GM19023 (cell line): Measurements from ENCODE around the gene SMIM1.

ENCODE experiments used
- ATAC-seq: cut with Tn5 transposase; IDR thresholded peaks from one replicate; pipeline ENCODE4 v1.9.1; 2021; ENCODE audit warnings: mild to moderate bottlenecking, moderate library complexity; ENCODE audit not compliant: unreplicated experiment

The SMIM1 gene

DNA sequence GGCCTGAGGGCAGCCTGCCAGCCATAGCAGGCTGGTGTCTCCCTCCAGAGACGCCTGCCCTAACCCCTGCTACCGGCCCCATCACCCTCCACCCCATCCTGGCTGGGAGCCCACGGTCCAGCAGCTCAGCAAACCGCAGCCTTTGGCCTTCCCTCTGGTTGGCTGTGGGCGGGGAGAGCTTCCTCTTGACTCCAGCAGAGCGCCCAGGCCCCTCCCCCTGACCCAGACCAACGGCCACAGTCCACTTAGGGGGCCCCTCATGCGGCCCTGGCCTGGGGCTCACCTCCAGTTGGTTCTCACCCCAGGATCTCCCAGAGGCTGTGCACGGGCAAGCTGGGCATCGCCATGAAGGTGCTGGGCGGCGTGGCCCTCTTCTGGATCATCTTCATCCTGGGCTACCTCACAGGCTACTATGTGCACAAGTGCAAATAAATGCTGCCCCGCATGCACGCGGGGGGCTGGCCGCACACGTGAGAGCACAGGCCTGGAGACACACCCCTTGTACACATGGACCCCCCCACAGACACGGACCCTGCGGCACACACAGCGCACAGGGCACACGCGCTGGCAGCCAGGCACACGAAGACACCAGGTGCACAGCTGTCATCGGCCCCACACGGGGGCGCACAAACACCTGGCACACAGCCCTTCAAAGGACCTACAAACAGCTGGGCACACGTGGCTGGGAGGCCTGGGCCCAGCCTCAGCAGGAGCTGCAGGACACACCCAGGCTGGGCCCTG, 3.1 kb downstream of the SMIM1 start:
- no peak for ATAC-seq

DNA sequence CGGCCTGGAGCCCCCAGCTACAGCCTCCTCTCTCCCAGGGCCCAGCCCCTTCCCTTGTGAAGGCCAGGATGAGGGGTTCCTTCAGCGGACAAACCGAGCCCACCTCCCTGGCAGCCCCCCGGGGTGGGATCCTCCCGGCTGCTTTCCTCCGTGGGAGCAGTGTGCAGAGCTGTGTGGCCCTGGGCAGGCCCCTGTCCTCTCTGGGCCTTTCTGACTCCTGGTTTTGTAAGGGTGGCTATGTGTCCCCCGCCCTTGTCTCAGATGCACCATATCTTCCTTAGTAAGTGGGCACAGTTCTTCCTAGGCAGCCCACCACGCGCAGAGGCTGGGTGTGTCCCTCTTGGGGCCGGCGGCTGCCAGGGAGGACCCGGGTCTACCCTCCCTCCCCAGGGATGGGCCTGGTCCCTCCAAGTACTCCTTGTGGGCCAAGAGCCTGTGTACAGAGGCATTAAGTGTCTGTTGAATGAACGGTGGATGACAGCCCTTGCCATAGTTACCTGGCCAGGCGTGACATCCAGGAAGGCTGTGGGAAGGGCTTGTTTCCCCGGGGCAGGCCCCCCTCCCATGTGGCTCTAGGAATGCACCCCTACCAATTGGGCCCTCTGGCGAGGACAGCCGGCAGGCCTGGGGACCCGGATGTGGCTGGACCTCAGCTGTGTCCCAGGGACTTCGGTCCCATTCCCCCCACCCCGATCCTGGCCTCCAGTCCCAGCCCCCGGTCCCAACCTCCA, 3.8 kb downstream of the SMIM1 start:
- no peak for ATAC-seq

GRCh38 chr1:3777078-3777547, 4.6 kb downstream of the SMIM1 start:
- ATAC-seq = no peak

DNA sequence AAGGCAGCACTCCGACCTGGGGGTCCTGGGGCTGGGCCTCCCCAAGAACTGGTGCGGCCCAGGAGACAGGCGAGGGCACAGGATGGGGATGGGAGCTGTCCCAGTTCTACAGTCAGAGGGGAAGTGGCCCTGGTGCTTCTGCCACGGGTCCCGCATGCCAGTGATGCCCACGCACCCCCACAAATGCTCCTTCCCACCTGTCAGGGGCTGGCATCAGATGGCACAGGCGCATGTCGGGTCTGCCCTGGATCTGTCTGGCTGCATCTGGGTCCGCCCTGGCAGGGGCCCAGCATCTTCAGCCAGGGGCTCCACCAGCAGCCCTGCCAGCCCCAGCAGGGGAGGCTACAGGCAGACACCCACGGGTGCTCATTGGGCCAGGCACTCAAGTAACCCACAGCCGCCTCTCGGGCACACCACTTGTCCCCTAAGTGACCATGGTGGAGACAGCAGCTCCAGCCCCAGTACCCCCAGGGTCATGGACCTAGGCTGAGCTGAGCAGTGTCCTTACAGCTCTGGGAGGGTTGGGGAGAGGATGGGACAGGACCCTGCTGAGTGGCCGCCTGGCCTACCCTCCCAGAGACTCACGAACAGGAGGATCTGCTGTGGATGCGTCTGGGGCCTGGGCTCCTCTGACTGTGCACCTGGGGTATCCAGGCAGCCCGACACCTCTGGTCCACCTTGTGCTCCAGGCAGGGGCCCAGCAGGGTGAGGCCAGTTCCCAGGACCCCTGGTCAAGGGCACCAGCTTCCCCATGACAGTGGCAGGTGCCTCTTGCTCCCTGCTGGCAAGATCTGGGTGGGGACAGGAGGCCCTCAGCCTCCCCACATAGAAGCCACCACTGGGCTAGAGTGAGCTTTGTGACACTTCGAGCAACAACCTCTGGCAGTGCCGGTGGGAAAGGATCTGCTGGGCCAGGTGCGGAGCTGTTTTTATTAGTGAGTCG, 5.4 kb downstream of the SMIM1 start:
- ATAC-seq = no peak

GRCh38 chr1:3778590-3779264, 6.2 kb downstream of the SMIM1 start:
- no peak for ATAC-seq

DNA sequence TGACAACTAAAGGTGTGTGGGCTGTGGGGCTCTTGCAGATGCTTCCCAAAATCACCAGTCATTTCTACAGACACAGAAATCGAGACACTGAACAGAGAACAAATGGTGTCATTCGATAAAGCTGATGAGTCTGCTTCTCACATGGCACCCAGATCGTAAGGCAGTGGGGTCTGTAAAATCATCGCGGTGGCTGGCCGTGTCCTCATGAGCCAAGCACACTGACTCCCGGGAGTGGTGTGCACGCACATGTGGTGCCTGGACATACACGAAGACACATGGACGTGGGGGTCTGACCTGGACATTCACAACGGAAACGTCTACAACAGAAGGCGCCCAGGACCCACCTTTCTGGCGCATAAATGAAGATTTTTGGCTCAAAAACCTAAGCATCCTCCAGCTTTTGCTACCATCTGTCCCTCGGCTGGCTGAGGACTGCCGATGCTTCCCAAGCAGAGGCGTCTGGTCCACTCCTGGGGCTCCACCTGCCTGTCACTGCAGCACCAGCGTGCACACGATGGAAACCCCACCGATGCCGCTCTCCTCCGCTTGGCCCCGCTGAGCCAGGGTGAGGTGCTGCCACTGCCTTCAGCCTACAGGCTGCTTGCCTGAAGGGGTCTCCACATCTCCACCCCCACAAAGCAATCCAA, 6.8 kb downstream of the SMIM1 start:
- ATAC-seq = no peak

GRCh38 chr1:3779912-3780416, 7.4 kb downstream of the SMIM1 start:
- no peak for ATAC-seq

DNA sequence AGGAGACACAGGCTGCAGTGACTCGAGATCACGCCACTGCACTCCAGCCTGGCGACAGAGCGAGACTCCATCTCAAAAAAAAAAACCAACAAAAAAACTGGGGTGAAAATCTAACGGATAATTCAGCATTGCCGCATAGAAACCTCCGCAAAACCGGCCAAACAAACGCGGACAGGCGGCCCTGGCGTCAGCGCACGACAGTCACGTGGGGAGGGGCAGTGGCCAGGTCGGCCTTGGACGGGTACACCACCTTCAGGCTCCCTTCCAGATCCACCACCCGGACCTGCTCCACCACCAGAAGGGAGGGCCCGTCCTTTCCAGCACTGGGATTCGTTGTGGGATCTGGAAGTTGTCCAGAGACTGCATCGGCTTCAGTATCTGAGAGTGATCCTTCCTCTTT, 8.4 kb downstream of the SMIM1 start:
- ATAC-seq = no peak

GRCh38 chr1:3783651-3784474, 11.3 kb downstream of the SMIM1 start:
- ATAC-seq = no peak

- ATAC-seq = no peak
Observed at GRCh38 chr1:3785045-3785444, 12.5 kb downstream of the SMIM1 start.

GRCh38 chr1:3785456-3786157, 13.1 kb downstream of the SMIM1 start:
- ATAC-seq = no peak

- ATAC-seq = no peak
Observed at GRCh38 chr1:3786468-3787348, 14.2 kb downstream of the SMIM1 start.

GRCh38 chr1:3787349-3787715, 14.8 kb downstream of the SMIM1 start:
- no peak for ATAC-seq

GRCh38 chr1:3787745-3788605, 15.4 kb downstream of the SMIM1 start:
- no peak for ATAC-seq

DNA sequence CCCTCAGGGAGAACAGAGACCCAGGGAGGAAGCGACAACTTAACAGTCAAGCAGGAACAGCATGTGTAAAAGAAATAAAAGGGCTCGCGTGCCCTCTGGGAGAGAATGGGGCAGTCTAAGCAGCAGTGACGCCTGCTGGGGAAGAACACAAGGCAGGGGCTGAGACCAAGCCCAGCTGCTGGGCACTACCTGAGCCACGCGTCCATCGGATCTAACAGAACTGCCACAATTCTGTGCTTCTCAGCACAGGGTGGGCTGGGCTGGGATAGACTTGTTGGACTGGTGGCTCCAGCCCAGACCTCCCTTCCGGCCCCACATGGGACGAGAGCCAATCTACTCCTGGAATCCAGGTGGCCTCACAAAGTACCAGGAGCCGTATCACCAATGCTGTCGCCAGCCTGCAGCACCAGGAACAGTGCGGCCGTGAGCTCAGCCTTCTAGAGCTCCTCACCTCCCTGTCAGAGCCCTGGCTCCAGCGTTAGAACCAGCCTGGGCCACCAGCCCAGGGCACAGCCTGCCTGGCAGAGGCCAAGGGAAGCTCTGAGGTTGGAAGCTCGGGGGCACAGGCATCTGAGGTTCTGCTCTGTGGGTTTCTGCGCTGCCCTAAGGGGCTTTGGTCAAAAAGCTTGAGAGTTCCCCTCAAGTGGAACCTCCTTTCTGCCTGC, 16.3 kb downstream of the SMIM1 start:
- no peak for ATAC-seq
